Measurements from ENCODE around the gene EYA4. TPM values are rescaled to one million over a fixed set of nuclear protein-coding genes. Genes with fewer than 3 reads are reported as not detected.

EYA4 gene, protein sequence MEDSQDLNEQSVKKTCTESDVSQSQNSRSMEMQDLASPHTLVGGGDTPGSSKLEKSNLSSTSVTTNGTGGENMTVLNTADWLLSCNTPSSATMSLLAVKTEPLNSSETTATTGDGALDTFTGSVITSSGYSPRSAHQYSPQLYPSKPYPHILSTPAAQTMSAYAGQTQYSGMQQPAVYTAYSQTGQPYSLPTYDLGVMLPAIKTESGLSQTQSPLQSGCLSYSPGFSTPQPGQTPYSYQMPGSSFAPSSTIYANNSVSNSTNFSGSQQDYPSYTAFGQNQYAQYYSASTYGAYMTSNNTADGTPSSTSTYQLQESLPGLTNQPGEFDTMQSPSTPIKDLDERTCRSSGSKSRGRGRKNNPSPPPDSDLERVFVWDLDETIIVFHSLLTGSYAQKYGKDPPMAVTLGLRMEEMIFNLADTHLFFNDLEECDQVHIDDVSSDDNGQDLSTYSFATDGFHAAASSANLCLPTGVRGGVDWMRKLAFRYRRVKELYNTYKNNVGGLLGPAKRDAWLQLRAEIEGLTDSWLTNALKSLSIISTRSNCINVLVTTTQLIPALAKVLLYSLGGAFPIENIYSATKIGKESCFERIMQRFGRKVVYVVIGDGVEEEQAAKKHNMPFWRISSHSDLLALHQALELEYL
- 10.3 and 44.1 TPM in 2 replicates for total RNA-seq

DNA sequence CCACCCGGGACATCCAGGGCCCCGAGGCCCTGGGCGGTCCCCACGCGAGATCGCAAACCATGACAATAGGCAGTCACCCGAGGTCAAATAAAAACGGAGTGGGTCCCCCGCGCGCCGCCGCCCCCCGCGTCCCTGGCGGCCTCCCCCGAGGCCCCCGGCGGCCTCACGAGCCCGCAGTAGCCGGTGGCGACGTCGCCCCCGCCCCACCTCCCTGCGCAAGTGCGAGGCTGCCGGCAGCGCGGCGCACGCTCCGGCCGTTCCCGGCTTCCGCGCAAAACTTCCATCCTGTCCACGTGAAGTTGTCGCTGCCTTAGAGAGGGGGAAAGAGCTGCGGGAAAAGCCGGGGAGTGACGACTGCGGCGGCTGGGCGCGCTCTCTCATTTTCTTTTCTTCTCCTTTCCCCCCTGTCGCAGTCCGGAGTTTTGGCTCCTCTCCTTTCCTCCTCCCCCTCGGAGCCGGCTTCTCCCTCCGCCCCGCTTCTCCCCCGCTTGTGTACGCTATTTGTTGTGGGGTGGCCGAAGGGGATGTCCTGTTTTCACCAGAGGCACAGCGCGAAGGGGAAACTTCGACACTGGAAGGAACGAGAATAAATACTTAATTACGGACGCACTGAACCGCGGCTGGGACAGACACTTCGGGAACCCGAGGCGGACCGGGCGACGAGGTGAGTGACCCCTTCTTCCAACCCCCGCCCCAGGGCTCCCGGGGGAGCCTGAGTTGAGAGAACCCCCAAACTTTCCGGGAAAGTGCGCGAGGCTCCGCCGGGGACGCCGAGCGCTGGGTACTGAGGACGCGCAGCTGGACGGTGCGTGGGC, at the start of gene EYA4:
TSS of gene EYA4 (plus strand) at position 272 of the 815 bp plus-strand sequence. CDS start 33,424 bp downstream, outside the sequence.

